EH (cell line): ENCODE results near the gene RIPOR3.
"Not testable (repeated sequence)": the region's sequence is repeated elsewhere in the genome, so short reads cannot be mapped to it uniquely, and the experiment has no call there.

Experiments
- DNase-seq: peaks from one replicate; pipeline ENCODE4 v3.0.0-alpha.2; 2015; ENCODE audit warnings: low read depth

The RIPOR3 gene

GRCh38 chr20:50632236-50632635 lies 59.1 kb downstream of the RIPOR3 start:
- no peak for DNase-seq

- no peak for DNase-seq
Observed at GRCh38 chr20:50630578-50631263, 60.6 kb downstream of the RIPOR3 start.

- no peak for DNase-seq
Observed at GRCh38 chr20:50629670-50630045, 61.7 kb downstream of the RIPOR3 start.

GRCh38 chr20:50628853-50629669 lies 62.3 kb downstream of the RIPOR3 start:
- no peak for DNase-seq

- DNase-seq, result no peak
Observed at GRCh38 chr20:50628332-50628731, 63.0 kb downstream of the RIPOR3 start.

- DNase-seq, result no peak
Observed at GRCh38 chr20:50627747-50628146, 63.6 kb downstream of the RIPOR3 start.

GRCh38 chr20:50625986-50626677 lies 65.2 kb downstream of the RIPOR3 start:
- peak; percentile 52 for DNase-seq

GRCh38 chr20:50624351-50625016 lies 66.9 kb downstream of the RIPOR3 start:
- DNase-seq, result no peak

- DNase-seq, result no peak
Observed at GRCh38 chr20:50621068-50621665, 70.2 kb downstream of the RIPOR3 start.

GRCh38 chr20:50620459-50620858 lies 70.9 kb downstream of the RIPOR3 start:
- not testable (repeated sequence) for DNase-seq

- no peak for DNase-seq
Observed at GRCh38 chr20:50618537-50618936, 72.8 kb downstream of the RIPOR3 start.

GRCh38 chr20:50617022-50617421 lies 74.3 kb downstream of the RIPOR3 start:
- DNase-seq, result no peak

- DNase-seq, result no peak
Observed at GRCh38 chr20:50615407-50615806, 75.9 kb downstream of the RIPOR3 start.

GRCh38 chr20:50613438-50614169 lies 77.7 kb downstream of the RIPOR3 start:
- DNase-seq, result no peak

GRCh38 chr20:50611128-50611810 lies 80.1 kb downstream of the RIPOR3 start:
- DNase-seq, result peak; percentile 7

- DNase-seq, result peak; percentile 13
Observed at GRCh38 chr20:50610212-50610718, 81.1 kb downstream of the RIPOR3 start.

- DNase-seq, result no peak
Observed at GRCh38 chr20:50609438-50609989, 81.8 kb downstream of the RIPOR3 start.

GRCh38 chr20:50608750-50609104 lies 82.6 kb downstream of the RIPOR3 start:
- no peak for DNase-seq

GRCh38 chr20:50607850-50608749 lies 83.2 kb downstream of the RIPOR3 start:
- DNase-seq, result no peak
